ENCODE data around the gene CDK5RAP3. TPM values are rescaled to one million over a fixed set of nuclear protein-coding genes. Genes with fewer than 3 reads are reported as not detected.

CDK5RAP3 gene, protein sequence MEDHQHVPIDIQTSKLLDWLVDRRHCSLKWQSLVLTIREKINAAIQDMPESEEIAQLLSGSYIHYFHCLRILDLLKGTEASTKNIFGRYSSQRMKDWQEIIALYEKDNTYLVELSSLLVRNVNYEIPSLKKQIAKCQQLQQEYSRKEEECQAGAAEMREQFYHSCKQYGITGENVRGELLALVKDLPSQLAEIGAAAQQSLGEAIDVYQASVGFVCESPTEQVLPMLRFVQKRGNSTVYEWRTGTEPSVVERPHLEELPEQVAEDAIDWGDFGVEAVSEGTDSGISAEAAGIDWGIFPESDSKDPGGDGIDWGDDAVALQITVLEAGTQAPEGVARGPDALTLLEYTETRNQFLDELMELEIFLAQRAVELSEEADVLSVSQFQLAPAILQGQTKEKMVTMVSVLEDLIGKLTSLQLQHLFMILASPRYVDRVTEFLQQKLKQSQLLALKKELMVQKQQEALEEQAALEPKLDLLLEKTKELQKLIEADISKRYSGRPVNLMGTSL
- 59.9 and 74.8 TPM in 2 replicates for total RNA-seq

DNA sequence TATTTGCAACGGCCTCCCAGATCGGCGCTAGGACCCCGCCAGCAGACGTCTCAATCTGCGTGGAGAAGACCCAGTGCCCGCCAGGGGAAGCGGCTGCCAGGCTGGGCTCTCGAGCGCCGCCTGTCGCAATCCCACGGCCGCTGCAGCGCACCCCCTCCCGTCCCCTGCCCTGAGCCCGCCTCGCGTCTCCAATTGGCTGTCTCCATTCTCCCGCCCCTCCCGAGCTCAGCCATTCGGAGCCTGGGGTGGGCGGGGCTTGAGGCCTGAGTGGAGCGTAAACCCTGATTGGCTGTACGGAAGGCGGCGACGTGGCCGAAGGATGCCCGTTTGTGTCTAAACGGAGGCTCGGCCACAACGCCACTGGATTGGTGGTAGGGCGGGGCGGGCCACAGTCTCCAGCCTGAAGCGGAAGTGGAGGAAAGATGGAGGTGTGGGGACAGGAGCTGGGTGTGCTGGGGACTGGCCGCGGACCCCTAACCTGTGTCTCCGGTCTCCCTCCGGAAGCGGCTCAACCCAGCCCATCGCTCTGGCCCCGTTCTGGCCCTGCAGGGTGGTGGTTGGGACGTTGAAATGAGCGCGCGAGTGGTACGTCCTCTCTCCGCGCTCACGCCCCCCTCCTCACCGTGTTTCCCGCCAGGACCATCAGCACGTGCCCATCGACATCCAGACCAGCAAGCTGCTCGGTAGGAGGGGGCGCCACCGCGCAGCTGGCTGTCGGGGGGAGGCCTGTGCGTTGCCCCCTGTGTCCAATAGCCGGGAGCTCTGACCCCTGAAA, at the start of gene CDK5RAP3:
CDK5RAP3 (plus strand) TSS at position 389 of the 775 bp plus-strand sequence; CDS start at position 423, 34 bp downstream.

GRCh38 chr17:47941246-47942095, 29.4 kb upstream of the CDK5RAP3 start, which contains the start of gene PNPO:
Gene PNPO (plus strand): TSS chr17:47941571. CDS start chr17:47941676, 105 bp downstream.

GRCh38 chr17:47957591-47958490, 13.1 kb upstream of the CDK5RAP3 start, which contains the start of gene PRR15L:
Gene PRR15L (minus strand): TSS chr17:47957883. CDS start chr17:47953234, 4,649 bp downstream.

Other genes with a start within 250 kb of the CDK5RAP3 start
- gene TBX21, start 237.9 kb upstream of the CDK5RAP3 start, total RNA-seq: not detected in 2 replicates
- 0.68 and 5.2 TPM in 2 replicates for gene OSBPL7, start 149.3 kb upstream of the CDK5RAP3 start, total RNA-seq
- gene MRPL10, start 139.6 kb upstream of the CDK5RAP3 start, total RNA-seq: 13.7 and 20.3 TPM in 2 replicates
- gene LRRC46, start 139.4 kb upstream of the CDK5RAP3 start, total RNA-seq: 0.07 TPM in 1 of 2 replicates, not detected in the other
- gene SCRN2, start 129.8 kb upstream of the CDK5RAP3 start, total RNA-seq: 21.7 and 22.2 TPM in 2 replicates
- 1.3 and 3.8 TPM in 2 replicates for gene SP6, start 120.0 kb upstream of the CDK5RAP3 start, total RNA-seq
- gene SP2, start 74.9 kb upstream of the CDK5RAP3 start, total RNA-seq: 1.4 and 3.4 TPM in 2 replicates
- 36.2 and 41.0 TPM in 2 replicates for gene PNPO, start 29.5 kb upstream of the CDK5RAP3 start, total RNA-seq
- 0.34 and 4.5 TPM in 2 replicates for gene PRR15L, start 13.2 kb upstream of the CDK5RAP3 start, total RNA-seq
- gene COPZ2, start 66.7 kb downstream of the CDK5RAP3 start, total RNA-seq: 9.6 and 10.3 TPM in 2 replicates
- 192 and 486 TPM in 2 replicates for gene NFE2L1, start 77.2 kb downstream of the CDK5RAP3 start, total RNA-seq
- 28.7 and 41.9 TPM in 2 replicates for gene CBX1, start 130.4 kb downstream of the CDK5RAP3 start, total RNA-seq
- 18.1 and 18.8 TPM in 2 replicates for gene SNX11, start 136.7 kb downstream of the CDK5RAP3 start, total RNA-seq

All from nasal cavity respiratory epithelium epithelial cell of viscerocranial mucosa (primary cell).